ENCODE data around the gene AHRR. TPM values are rescaled to one million over a fixed set of nuclear protein-coding genes. Genes with fewer than 3 reads are reported as not detected.

Gene AHRR
- total RNA-seq, 1 donor = 22.5 TPM

- TF ChIP-seq CTCF (IDR thresholded peaks at IDR 0.05; ENCODE audit: insufficient read depth, low read depth, low read length) = no peak
- H3K4me3 ChIP-seq (ENCODE audit: low read depth, low read length) = no peak overlapping the region
- DNase-seq (ENCODE audit: low read depth) = no peak
These were observed 106.0 kb downstream of the AHRR start for GRCh38 chr5:427415-428087.

- TF ChIP-seq CTCF (IDR thresholded peaks at IDR 0.05; ENCODE audit: insufficient read depth, low read depth, low read length) = no peak
- no peak for DNase-seq (ENCODE audit: low read depth)
- H3K4me3 ChIP-seq (ENCODE audit: low read depth, low read length) = no peak overlapping the region
These were observed 106.7 kb downstream of the AHRR start for GRCh38 chr5:428219-428618.

GRCh38 chr5:428754-429452, 107.4 kb downstream of the AHRR start:
- DNase-seq (ENCODE audit: low read depth) = no peak
- TF ChIP-seq CTCF (IDR thresholded peaks at IDR 0.05; ENCODE audit: insufficient read depth, low read depth, low read length) = no peak
- no peak overlapping the region for H3K4me3 ChIP-seq (ENCODE audit: low read depth, low read length)

- no peak for TF ChIP-seq CTCF (IDR thresholded peaks at IDR 0.05; ENCODE audit: insufficient read depth, low read depth, low read length)
- no peak overlapping the region for H3K4me3 ChIP-seq (ENCODE audit: low read depth, low read length)
- peak; percentile 12 for DNase-seq (ENCODE audit: low read depth)
These were observed 108.1 kb downstream of the AHRR start for GRCh38 chr5:429453-430188.

- no peak for TF ChIP-seq CTCF (IDR thresholded peaks at IDR 0.05; ENCODE audit: insufficient read depth, low read depth, low read length)
- no peak for DNase-seq (ENCODE audit: low read depth)
- H3K4me3 ChIP-seq (ENCODE audit: low read depth, low read length) = no peak overlapping the region
These were observed 108.9 kb downstream of the AHRR start for GRCh38 chr5:430214-430925.

- peak; percentile 80 for TF ChIP-seq CTCF (IDR thresholded peaks at IDR 0.05; ENCODE audit: insufficient read depth, low read depth, low read length)
- peak; percentile 44 for DNase-seq (ENCODE audit: low read depth)
- no peak overlapping the region for H3K4me3 ChIP-seq (ENCODE audit: low read depth, low read length)
These were observed 109.6 kb downstream of the AHRR start for GRCh38 chr5:431001-431710.

All from fibroblast of villous mesenchyme (primary cell).